SKM-1 treated with dmso at 0.1 percent for 144 hours (cell line): ENCODE data around the gene XXYLT1.
A peak's percentile ranks its signal among the peaks of the same experiment; 100 is the strongest.
"Not testable (repeated sequence)": the region's sequence is repeated elsewhere in the genome, so short reads cannot be mapped to it uniquely, and the experiment has no call there.

ENCODE experiments used
- DNase-seq: peaks from one replicate; lab custom pipeline; 2025; ENCODE audit not compliant: unreplicated experiment; lab: John Stamatoyannopoulos, UW

Gene XXYLT1

GRCh38 chr3:195187609-195188425 lies 83.1 kb downstream of the XXYLT1 start:
- no peak for DNase-seq

- not testable (repeated sequence) for DNase-seq
Measured at GRCh38 chr3:195186710-195187047, 84.3 kb downstream of the XXYLT1 start.

GRCh38 chr3:195186041-195186709 lies 84.8 kb downstream of the XXYLT1 start:
- DNase-seq, result no peak

GRCh38 chr3:195185583-195185982 lies 85.4 kb downstream of the XXYLT1 start:
- peak; percentile 53 for DNase-seq

GRCh38 chr3:195184716-195185421 lies 86.1 kb downstream of the XXYLT1 start:
- DNase-seq, result no peak

GRCh38 chr3:195183071-195183776 lies 87.7 kb downstream of the XXYLT1 start:
- no peak for DNase-seq

GRCh38 chr3:195182470-195182795 lies 88.5 kb downstream of the XXYLT1 start:
- DNase-seq, result no peak

- no peak for DNase-seq
Measured at GRCh38 chr3:195181741-195182469, 89.1 kb downstream of the XXYLT1 start.

GRCh38 chr3:195181113-195181498 lies 89.9 kb downstream of the XXYLT1 start:
- no peak for DNase-seq

GRCh38 chr3:195180490-195181112 lies 90.4 kb downstream of the XXYLT1 start:
- DNase-seq, result no peak

- DNase-seq, result no peak
Measured at GRCh38 chr3:195179776-195180489, 91.0 kb downstream of the XXYLT1 start.

GRCh38 chr3:195178124-195178910 lies 92.6 kb downstream of the XXYLT1 start:
- DNase-seq, result no peak

GRCh38 chr3:195177422-195178123 lies 93.4 kb downstream of the XXYLT1 start:
- DNase-seq, result no peak

GRCh38 chr3:195176776-195177175 lies 94.2 kb downstream of the XXYLT1 start:
- no peak for DNase-seq

- DNase-seq, result no peak
Measured at GRCh38 chr3:195175476-195176337, 95.3 kb downstream of the XXYLT1 start.

GRCh38 chr3:195175076-195175475 lies 95.9 kb downstream of the XXYLT1 start:
- no peak for DNase-seq

GRCh38 chr3:195173657-195174056 lies 97.3 kb downstream of the XXYLT1 start:
- DNase-seq, result no peak
